HepG2 (cell line): ENCODE measurements around the gene GNA15. TPM values are rescaled to one million over a fixed set of nuclear protein-coding genes. Genes with fewer than 3 reads are reported as not detected.

ENCODE experiments used
- AHDC1 ChIP-seq: sonication (generic); formaldehyde crosslinking; IDR thresholded peaks from 2 replicates; pipeline ENCODE4 v1.5.1; 2020; ENCODE audit warnings: mild to moderate bottlenecking, missing genetic modification reagents, borderline replicate concordance
- HNF4G ChIP-seq, 2 experiments: sonication (generic) in 1 of 2; formaldehyde crosslinking in 1 of 2; IDR thresholded peaks; 2 replicates each; pipeline versions ENCODE4 v1.4.0 to v1.6.1; 2011 to 2020; ENCODE audit warnings: borderline replicate concordance in 2 of 2, low read depth in 2 of 2, mild to moderate bottlenecking in 2 of 2, low read length in 1 of 2, missing genetic modification reagents in 1 of 2, moderate library complexity in 1 of 2
- HOXA3 ChIP-seq: sonication (generic); formaldehyde crosslinking; IDR thresholded peaks from 2 replicates; pipeline ENCODE4 v1.5.0; 2020; ENCODE audit warnings: missing genetic modification reagents
- KLF12 ChIP-seq: sonication (generic); formaldehyde crosslinking; IDR thresholded peaks from 2 replicates; pipeline ENCODE4 v1.4.0; 2020; ENCODE audit warnings: missing genetic modification reagents, borderline replicate concordance
- NR2F6 ChIP-seq, 2 experiments: IDR thresholded peaks; 2 replicates each; pipeline ENCODE4 v1.6.1; 2016; ENCODE audit warnings: antibody characterized with exemption in 1 of 2, mild to moderate bottlenecking in 1 of 2
- PLRG1 ChIP-seq: fragments of 450-650 bp; conservative IDR thresholded peaks from 2 replicates; pipeline ENCODE4 v1.6.1; 2016
- RARA ChIP-seq: IDR thresholded peaks from 2 replicates; pipeline ENCODE4 v1.6.1; 2016; ENCODE audit warnings: missing genetic modification reagents, missing compliant biosample characterization
- SALL2 ChIP-seq: sonication (generic); formaldehyde crosslinking; IDR thresholded peaks from 2 replicates; pipeline ENCODE4 v1.8.1; 2023; ENCODE audit warnings: mild to moderate bottlenecking, missing genetic modification reagents, inconsistent platforms
- SNAI1 ChIP-seq: sonication (generic); formaldehyde crosslinking; IDR thresholded peaks from 2 replicates; pipeline ENCODE4 v1.5.0; 2020; ENCODE audit warnings: mild to moderate bottlenecking, missing genetic modification reagents, borderline replicate concordance
- SSRP1 ChIP-seq: IDR thresholded peaks from 2 replicates; pipeline ENCODE4 v1.6.1; 2016; ENCODE audit warnings: control low read depth
- TGIF2 ChIP-seq: IDR thresholded peaks from 2 replicates; pipeline ENCODE4 v1.6.1; 2016; ENCODE audit warnings: control low read depth, missing compliant biosample characterization
- ZNF614 ChIP-seq: IDR thresholded peaks from 2 replicates; pipeline ENCODE4 v1.6.1; 2018; ENCODE audit warnings: missing biosample characterization, missing genetic modification reagents, inconsistent platforms, borderline replicate concordance
- ZNF740 ChIP-seq: sonication (generic); formaldehyde crosslinking; IDR thresholded peaks from 2 replicates; pipeline ENCODE4 v1.4.0; 2020; ENCODE audit warnings: missing genetic modification reagents
- polyA plus RNA-seq, 8 experiments: library from polyadenylated mRNA; depleted of rRNA in 3 of 8; stranded (reverse) in 7 of 8; unstranded in 1 of 8; fragments of >200 nt; fragmentation: Illumina TruSeq in 4 of 8; extraction: Trizol in 4 of 8; gene quantifications; 2 replicates each; pipeline versions ENCODE4 v1.2.1 to v1.2.3, GENCODE V29; 2011 to 2016; ENCODE audit warnings: low read depth in 4 of 8, missing spikeins in 1 of 8, mixed read lengths in 1 of 8; ENCODE audit not compliant: insufficient read depth in 1 of 8
- total RNA-seq, 5 experiments: library from RNA; depleted of rRNA; stranded (reverse); fragments of >200 nt; fragmentation: Illumina TruSeq; extraction: Trizol; gene quantifications; 2 replicates each; pipeline ENCODE4 v1.2.3, GENCODE V29; 2016; ENCODE audit warnings: low read depth in 1 of 5
- TF ChIP-seq, protein P1 (sequence below): sonication (generic); formaldehyde crosslinking; IDR thresholded peaks from 2 replicates; pipeline ENCODE4 v1.5.0; 2020; ENCODE audit warnings: mild to moderate bottlenecking, missing genetic modification reagents, borderline replicate concordance
- TF ChIP-seq, protein P2 (sequence below): sonication (generic); formaldehyde crosslinking; IDR thresholded peaks from 2 replicates; pipeline ENCODE4 v1.4.0; 2020; ENCODE audit warnings: missing genetic modification reagents

GNA15 gene
- total and polyA plus RNA-seq, 2 of the 13 experiments (the other 11 are each of a cell fraction or from before 2014, with no cell fraction given): not detected

GRCh38 chr19:3096267-3096901 is 39.4 kb upstream of the GNA15 start (continued):
- TF ChIP-seq KLF12 (CRISPR knock-in tag) (0 out of 2 replicates have a peak, but pooled peaks have one; percentile 46), PLRG1 (no peak), TGIF2 (peak; percentile 80; the same call in 1 of the 2 replicates), SSRP1 (CRISPR knock-in tag) (peak; percentile 75; the same call in 1 of the 2 replicates), RARA (CRISPR knock-in tag) (peak; percentile 82), SALL2 (CRISPR knock-in tag) (0 out of 2 replicates have a peak, but pooled peaks have one; percentile 66), HNF4G (IDR thresholded peaks at IDR 0.05; ENCODE audit: borderline replicate concordance, low read depth, low read length) (peak; percentile 64), HNF4G (CRISPR knock-in tag; IDR thresholded peaks at IDR 0.05; ENCODE audit: borderline replicate concordance, low read depth) (peak; percentile 27; the same call in 1 of the 2 replicates), ZNF740 (no peak), SNAI1 (CRISPR knock-in tag) (peak; percentile 67; the same call in 1 of the 2 replicates), ZNF614 (CRISPR knock-in tag) (0 out of 2 replicates have a peak, but pooled peaks have one; percentile 15), HOXA3 (peak; percentile 50; the same call in 1 of the 2 replicates), AHDC1 (CRISPR knock-in tag) (0 out of 2 replicates have a peak, but pooled peaks have one; percentile 25), NR2F6 (IDR thresholded peaks at IDR 0.05) (peak; percentile 84), NR2F6 (CRISPR knock-in tag; IDR thresholded peaks at IDR 0.05) (peak; percentile 93)
- TF ChIP-seq, protein P1, sequence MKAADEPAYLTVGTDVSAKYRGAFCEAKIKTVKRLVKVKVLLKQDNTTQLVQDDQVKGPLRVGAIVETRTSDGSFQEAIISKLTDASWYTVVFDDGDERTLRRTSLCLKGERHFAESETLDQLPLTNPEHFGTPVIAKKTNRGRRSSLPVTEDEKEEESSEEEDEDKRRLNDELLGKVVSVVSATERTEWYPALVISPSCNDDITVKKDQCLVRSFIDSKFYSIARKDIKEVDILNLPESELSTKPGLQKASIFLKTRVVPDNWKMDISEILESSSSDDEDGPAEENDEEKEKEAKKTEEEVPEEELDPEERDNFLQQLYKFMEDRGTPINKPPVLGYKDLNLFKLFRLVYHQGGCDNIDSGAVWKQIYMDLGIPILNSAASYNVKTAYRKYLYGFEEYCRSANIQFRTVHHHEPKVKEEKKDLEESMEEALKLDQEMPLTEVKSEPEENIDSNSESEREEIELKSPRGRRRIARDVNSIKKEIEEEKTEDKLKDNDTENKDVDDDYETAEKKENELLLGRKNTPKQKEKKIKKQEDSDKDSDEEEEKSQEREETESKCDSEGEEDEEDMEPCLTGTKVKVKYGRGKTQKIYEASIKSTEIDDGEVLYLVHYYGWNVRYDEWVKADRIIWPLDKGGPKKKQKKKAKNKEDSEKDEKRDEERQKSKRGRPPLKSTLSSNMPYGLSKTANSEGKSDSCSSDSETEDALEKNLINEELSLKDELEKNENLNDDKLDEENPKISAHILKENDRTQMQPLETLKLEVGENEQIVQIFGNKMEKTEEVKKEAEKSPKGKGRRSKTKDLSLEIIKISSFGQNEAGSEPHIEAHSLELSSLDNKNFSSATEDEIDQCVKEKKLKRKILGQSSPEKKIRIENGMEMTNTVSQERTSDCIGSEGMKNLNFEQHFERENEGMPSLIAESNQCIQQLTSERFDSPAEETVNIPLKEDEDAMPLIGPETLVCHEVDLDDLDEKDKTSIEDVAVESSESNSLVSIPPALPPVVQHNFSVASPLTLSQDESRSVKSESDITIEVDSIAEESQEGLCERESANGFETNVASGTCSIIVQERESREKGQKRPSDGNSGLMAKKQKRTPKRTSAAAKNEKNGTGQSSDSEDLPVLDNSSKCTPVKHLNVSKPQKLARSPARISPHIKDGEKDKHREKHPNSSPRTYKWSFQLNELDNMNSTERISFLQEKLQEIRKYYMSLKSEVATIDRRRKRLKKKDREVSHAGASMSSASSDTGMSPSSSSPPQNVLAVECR: peak; percentile 57; the same call in 1 of the 2 replicates
- TF ChIP-seq, protein P2, sequence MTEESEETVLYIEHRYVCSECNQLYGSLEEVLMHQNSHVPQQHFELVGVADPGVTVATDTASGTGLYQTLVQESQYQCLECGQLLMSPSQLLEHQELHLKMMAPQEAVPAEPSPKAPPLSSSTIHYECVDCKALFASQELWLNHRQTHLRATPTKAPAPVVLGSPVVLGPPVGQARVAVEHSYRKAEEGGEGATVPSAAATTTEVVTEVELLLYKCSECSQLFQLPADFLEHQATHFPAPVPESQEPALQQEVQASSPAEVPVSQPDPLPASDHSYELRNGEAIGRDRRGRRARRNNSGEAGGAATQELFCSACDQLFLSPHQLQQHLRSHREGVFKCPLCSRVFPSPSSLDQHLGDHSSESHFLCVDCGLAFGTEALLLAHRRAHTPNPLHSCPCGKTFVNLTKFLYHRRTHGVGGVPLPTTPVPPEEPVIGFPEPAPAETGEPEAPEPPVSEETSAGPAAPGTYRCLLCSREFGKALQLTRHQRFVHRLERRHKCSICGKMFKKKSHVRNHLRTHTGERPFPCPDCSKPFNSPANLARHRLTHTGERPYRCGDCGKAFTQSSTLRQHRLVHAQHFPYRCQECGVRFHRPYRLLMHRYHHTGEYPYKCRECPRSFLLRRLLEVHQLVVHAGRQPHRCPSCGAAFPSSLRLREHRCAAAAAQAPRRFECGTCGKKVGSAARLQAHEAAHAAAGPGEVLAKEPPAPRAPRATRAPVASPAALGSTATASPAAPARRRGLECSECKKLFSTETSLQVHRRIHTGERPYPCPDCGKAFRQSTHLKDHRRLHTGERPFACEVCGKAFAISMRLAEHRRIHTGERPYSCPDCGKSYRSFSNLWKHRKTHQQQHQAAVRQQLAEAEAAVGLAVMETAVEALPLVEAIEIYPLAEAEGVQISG (CRISPR knock-in tag): no peak; the same call in 1 of the 2 replicates
